GM12878 (cell line): ENCODE measurements around the gene ARHGAP26. TPM values are rescaled to one million over a fixed set of nuclear protein-coding genes. Genes with fewer than 3 reads are reported as not detected.

Source experiments
- ATAC-seq: fragments of 200-7000 bp; cut with Tn5 transposase; 3 replicates; pipeline ENCODE4 v1.9.1; 2020; ENCODE audit warnings: mild to moderate bottlenecking, moderate library complexity
- BruUV-seq: library from RNA; stranded (reverse); fragments of 400-500 nt; replicated peaks from 2 replicates; lab custom pipeline; 2021; lab: Mats Ljungman, UMichigan
- CTCF ChIA-PET: fragments of 300-600 bp; sonication (Branson Sonifier 250); formaldehyde crosslinking; extraction: SDS; loops from one replicate; lab custom pipeline; 2021; ENCODE audit warnings: inconsistent platforms; lab: Yijun Ruan, JAX
- POLR2A ChIA-PET: fragments of 350-600 bp; formaldehyde crosslinking; extraction: SDS; loops from one replicate; lab custom pipeline; 2021; ENCODE audit warnings: inconsistent platforms; lab: Charles Lee
- RAD21 ChIA-PET: fragments of 300-600 bp; sonication (Branson Sonifier 250); formaldehyde crosslinking; loops from one replicate; lab custom pipeline; 2023; ENCODE audit warnings: antibody characterized with exemption; ENCODE audit not compliant: unreplicated experiment; lab: Charles Lee
- SMC1A ChIA-PET: fragments of 300-600 bp; sonication (Branson Sonifier 250); formaldehyde crosslinking; loops from one replicate; lab custom pipeline; 2023; ENCODE audit not compliant: unreplicated experiment, uncharacterized antibody; lab: Charles Lee
- DNase-seq: peaks from one replicate; pipeline ENCODE4 v3.0.0-alpha.2; 2011; ENCODE audit warnings: low read depth, low spot score
- FAIRE-seq: peaks from 3 replicates; lab custom pipeline; 2011; peaks lifted over from hg19 to GRCh38; lab: Jason Lieb, UNC
- H2AFZ ChIP-seq: 2 replicates; pipeline ENCODE4 v1.6.0; 2011; ENCODE audit warnings: low read depth, low read length, control low read depth; ENCODE audit not compliant: control insufficient read depth
- H3K27ac ChIP-seq: 2 replicates; pipeline ENCODE4 v1.5.1; 2011; ENCODE audit warnings: control low read depth; ENCODE audit not compliant: control insufficient read depth, insufficient read depth
- H3K27me3 ChIP-seq, 2 experiments: replicated peaks in 1 of 2; 2 replicates each; pipeline versions ENCODE4 v1.6.0 to v1.6.1; 2011; ENCODE audit warnings: low read length in 1 of 2; ENCODE audit not compliant: control insufficient read depth in 2 of 2, insufficient read depth in 2 of 2
- H3K36me3 ChIP-seq, 2 experiments: 2 replicates each; pipeline ENCODE4 v1.5.1; 2011; ENCODE audit warnings: low read length in 1 of 2; ENCODE audit not compliant: control insufficient read depth in 2 of 2, insufficient read depth in 2 of 2
- H3K4me1 ChIP-seq: 2 replicates; pipeline ENCODE4 v1.6.1; 2011; ENCODE audit warnings: mild to moderate bottlenecking, low read length, moderate library complexity, mixed read lengths; ENCODE audit not compliant: control insufficient read depth, insufficient read depth
- H3K4me2 ChIP-seq: 2 replicates; pipeline ENCODE4 v1.6.0; 2011; ENCODE audit warnings: control low read depth; ENCODE audit not compliant: control insufficient read depth, insufficient read depth
- H3K4me3 ChIP-seq: fragments of 200-600 bp; sonication (generic); 2 replicates; pipeline ENCODE4 v1.5.1; 2016
- H3K79me2 ChIP-seq: 2 replicates; pipeline ENCODE4 v1.6.0; 2011; ENCODE audit warnings: low read length; ENCODE audit not compliant: control insufficient read depth, insufficient read depth
- H3K9ac ChIP-seq: 2 replicates; pipeline ENCODE4 v1.8.0; 2011; ENCODE audit warnings: low read length, control low read depth, mixed read lengths; ENCODE audit not compliant: control insufficient read depth, insufficient read depth
- H3K9me3 ChIP-seq: replicated peaks from 3 replicates; pipeline ENCODE4 v1.5.1; 2011; ENCODE audit warnings: mild to moderate bottlenecking, low read length; ENCODE audit not compliant: control insufficient read depth, insufficient read depth
- H4K20me1 ChIP-seq: 2 replicates; pipeline ENCODE4 v1.6.0; 2011; ENCODE audit not compliant: control insufficient read depth, insufficient read depth
- BCLAF1 ChIP-seq: fragments of 450-650 bp; IDR thresholded peaks from 2 replicates; pipeline ENCODE4 v1.6.1; 2017; ENCODE audit warnings: antibody characterized with exemption, mild to moderate bottlenecking, moderate library complexity
- CBFB ChIP-seq: IDR thresholded peaks from 2 replicates; pipeline ENCODE4 v1.6.1; 2016; ENCODE audit warnings: antibody characterized with exemption, low read depth
- ELK1 ChIP-seq: IDR thresholded peaks from 2 replicates; pipeline ENCODE4 v1.6.1; 2012; ENCODE audit warnings: low read depth, low read length, improper control_type of control experiment
- FOXM1 ChIP-seq: IDR thresholded peaks from 2 replicates; pipeline ENCODE4 v1.6.1; 2012; ENCODE audit warnings: low read depth, mild to moderate bottlenecking, inconsistent platforms, low read length, moderate library complexity
- IRF3 ChIP-seq: fragments of 450-650 bp; IDR thresholded peaks from 2 replicates; pipeline ENCODE4 v1.6.1; 2014; ENCODE audit warnings: mild to moderate bottlenecking
- JUND ChIP-seq: IDR thresholded peaks from 2 replicates; pipeline ENCODE4 v1.6.1; 2012; ENCODE audit warnings: low read depth, mild to moderate bottlenecking, low read length, improper control_type of control experiment, moderate library complexity
- LARP7 ChIP-seq: fragments of 450-650 bp; IDR thresholded peaks from 2 replicates; pipeline ENCODE4 v1.6.1; 2017; ENCODE audit warnings: mild to moderate bottlenecking
- POLR2A ChIP-seq: IDR thresholded peaks from 2 replicates; pipeline ENCODE4 v1.6.1; 2011; ENCODE audit warnings: low read depth, mild to moderate bottlenecking, low read length
- RAD51 ChIP-seq: fragments of 450-650 bp; IDR thresholded peaks from 2 replicates; pipeline ENCODE4 v1.6.1; 2016; ENCODE audit warnings: moderate library complexity, mild to moderate bottlenecking, inconsistent platforms
- RBBP5 ChIP-seq: fragments of 200-600 bp; sonication (generic); conservative IDR thresholded peaks from 2 replicates; pipeline ENCODE4 v1.6.1; 2016
- SMARCA5 ChIP-seq: fragments of 450-650 bp; IDR thresholded peaks from 2 replicates; pipeline ENCODE4 v1.6.1; 2017; ENCODE audit warnings: mild to moderate bottlenecking
- SP1 ChIP-seq: IDR thresholded peaks from one replicate; pipeline ENCODE4 v1.6.1; 2011; ENCODE audit warnings: low read depth, low read length
- SUZ12 ChIP-seq: fragments of 200-600 bp; sonication (generic); IDR thresholded peaks from one replicate; pipeline ENCODE4 v1.6.1; 2018; ENCODE audit warnings: antibody characterized with exemption, mild to moderate bottlenecking; ENCODE audit not compliant: unreplicated experiment
- ZNF687 ChIP-seq: fragments of 450-650 bp; IDR thresholded peaks from 2 replicates; pipeline ENCODE4 v1.6.1; 2017; ENCODE audit warnings: mild to moderate bottlenecking, moderate library complexity
- WGBS: methylation state at CpG from one replicate; pipeline ENCODE4 v1.1.6; 2016; ENCODE audit warnings: low lambda C conversion rate; ENCODE audit not compliant: insufficient replicate concordance, insufficient coverage; ENCODE audit errors: missing lambda C conversion rate; 5-methylcytosine and 5-hydroxymethylcytosine counted together
- in situ Hi-C: fragments of 300-500 bp; cut with MboI; formaldehyde crosslinking; loops from 9 replicates; pipeline ENCODE4 v1.14.3; 2018; ENCODE audit warnings: mixed read lengths
- intact Hi-C: fragments of 100-400 bp; cut with micrococcal nuclease; formaldehyde crosslinking; loops from one replicate; pipeline ENCODE4 v1.14.2; 2022; ENCODE audit not compliant: unreplicated experiment
- polyA plus RNA-seq, 11 experiments: library from polyadenylated mRNA; depleted of rRNA in 4 of 11; unstranded in 6 of 11; stranded (reverse) in 5 of 11; fragments of >200 nt; fragmentation: Nextera tagmentation in 4 of 11; fragmentation: Illumina TruSeq in 1 of 11; extraction: Ambion mirVana in 4 of 11; extraction: Trizol in 1 of 11; gene quantifications; 1 replicate in 1 of 11; 2 replicates in 10 of 11; pipeline versions ENCODE4 v1.2.1 to v1.2.3, GENCODE V29; 2011 to 2016; ENCODE audit warnings: inconsistent platforms in 2 of 11, missing spikeins in 2 of 11, low read depth in 1 of 11
- total RNA-seq, 4 experiments: library from RNA; depleted of rRNA in 3 of 4; stranded (reverse); fragments of >200 nt in 3 of 4; fragmentation: Illumina TruSeq in 1 of 4; extraction: Trizol in 1 of 4; gene quantifications; 2 replicates each; pipeline versions ENCODE4 v1.2.1 to v1.2.3, GENCODE V29; 2013 to 2021

ARHGAP26 gene
- total and polyA plus RNA-seq, 10 of the 15 experiments (the other 5 are each of a cell fraction or from before 2014, with no cell fraction given): 9.4 to 41.5 (median 19.3) TPM

GRCh38 chr5:143207058-143207457 lies 436.9 kb downstream of the ARHGAP26 start:
- POLR2A ChIA-PET: interaction anchor here (0.9 to 7.5 kb wide), 18 partner anchors 12 to 209 kb away, joined by 3 to 114 read pairs (median 8); no protein-coding TSS in a partner anchor
- intact Hi-C loops: loop anchor here (2.0 to 5.0 kb wide), 5 partner anchors 188 to 620 kb away; no protein-coding TSS in a partner anchor
- 0 out of 2 replicates have a peak, but pooled peaks have one; percentile 0 for TF ChIP-seq ZNF687
- no peak for TF ChIP-seq ELK1
- no peak for TF ChIP-seq IRF3
- TF ChIP-seq JUND: no peak
- TF ChIP-seq LARP7: peak; percentile 62; the same call in 1 of the 2 replicates
- TF ChIP-seq RAD51: no peak
- TF ChIP-seq CBFB: no peak; the same call in 1 of the 2 replicates
- 0 out of 2 replicates have a peak, but pooled peaks have one; percentile 58 for TF ChIP-seq BCLAF1
- TF ChIP-seq POLR2A: peak; percentile 7
- TF ChIP-seq RBBP5: no peak
- TF ChIP-seq SP1: no peak
- no peak for TF ChIP-seq FOXM1
- no peak for TF ChIP-seq SUZ12
- TF ChIP-seq SMARCA5: peak; percentile 43; the same call in 1 of the 2 replicates

More at GRCh38 chr5:143207058-143207457, 436.9 kb downstream of the ARHGAP26 start:
- no peaks in the 10 kb centered on the region for H3K27me3 ChIP-seq
- H3K9me3 ChIP-seq: no peaks in the 10 kb centered on the region; the same call in 2 of the 3 replicates
- RAD21 ChIA-PET: interaction anchor here (0.7 to 10.7 kb wide), 25 partner anchors 7 to 618 kb away, joined by 3 to 482 read pairs (median 17); partner anchors contain the start of gene NR3C1
- DNase-seq: no peak
- H3K36me3 ChIP-seq: no peaks in the 10 kb centered on the region; a peak in 2 of 4 replicates
- peak overlapping the region; percentile 92 for H3K4me2 ChIP-seq
- peak overlapping the region; percentile 54 for H2AFZ ChIP-seq
- BruUV-seq: no TSS peak
- peaks cover 53% of the 10 kb centered on the region for H3K4me1 ChIP-seq
- peak overlapping the region; percentile 21; the same call in 1 of the 2 replicates for H3K4me3 ChIP-seq
- no peaks in the 10 kb centered on the region for H4K20me1 ChIP-seq
- H3K9ac ChIP-seq: peak overlapping the region; percentile 52
- peaks cover 29% of the 10 kb centered on the region for H3K79me2 ChIP-seq
- 22% methylated on average over 13 of the region's 13 CpGs for WGBS
- FAIRE-seq: no peak
- SMC1A ChIA-PET: interaction anchor here (0.8 to 11.0 kb wide), 32 partner anchors 9 to 294 kb away, joined by 3 to 423 read pairs (median 8); partner anchors contain the start of gene NR3C1
- CTCF ChIA-PET: interaction anchor here (1.0 to 7.9 kb wide), 9 partner anchors 12 to 204 kb away, joined by 4 to 82 read pairs (median 21); partner anchors contain the start of gene NR3C1
- H3K27ac ChIP-seq: peak overlapping the region; percentile 94
- in situ Hi-C loops: loop anchor here (5.0 kb wide), 2 partner anchors 150 to 185 kb away; no protein-coding TSS in a partner anchor
- peak; percentile 5 for ATAC-seq
